NCI-H1930 (cell line): Measurements from ENCODE around the gene SHTN1.

Source experiments
- DNase-seq, 2 experiments: peaks; one replicate each; lab custom pipeline; 2025; lab: John Stamatoyannopoulos, UW

SHTN1 gene

DNA sequence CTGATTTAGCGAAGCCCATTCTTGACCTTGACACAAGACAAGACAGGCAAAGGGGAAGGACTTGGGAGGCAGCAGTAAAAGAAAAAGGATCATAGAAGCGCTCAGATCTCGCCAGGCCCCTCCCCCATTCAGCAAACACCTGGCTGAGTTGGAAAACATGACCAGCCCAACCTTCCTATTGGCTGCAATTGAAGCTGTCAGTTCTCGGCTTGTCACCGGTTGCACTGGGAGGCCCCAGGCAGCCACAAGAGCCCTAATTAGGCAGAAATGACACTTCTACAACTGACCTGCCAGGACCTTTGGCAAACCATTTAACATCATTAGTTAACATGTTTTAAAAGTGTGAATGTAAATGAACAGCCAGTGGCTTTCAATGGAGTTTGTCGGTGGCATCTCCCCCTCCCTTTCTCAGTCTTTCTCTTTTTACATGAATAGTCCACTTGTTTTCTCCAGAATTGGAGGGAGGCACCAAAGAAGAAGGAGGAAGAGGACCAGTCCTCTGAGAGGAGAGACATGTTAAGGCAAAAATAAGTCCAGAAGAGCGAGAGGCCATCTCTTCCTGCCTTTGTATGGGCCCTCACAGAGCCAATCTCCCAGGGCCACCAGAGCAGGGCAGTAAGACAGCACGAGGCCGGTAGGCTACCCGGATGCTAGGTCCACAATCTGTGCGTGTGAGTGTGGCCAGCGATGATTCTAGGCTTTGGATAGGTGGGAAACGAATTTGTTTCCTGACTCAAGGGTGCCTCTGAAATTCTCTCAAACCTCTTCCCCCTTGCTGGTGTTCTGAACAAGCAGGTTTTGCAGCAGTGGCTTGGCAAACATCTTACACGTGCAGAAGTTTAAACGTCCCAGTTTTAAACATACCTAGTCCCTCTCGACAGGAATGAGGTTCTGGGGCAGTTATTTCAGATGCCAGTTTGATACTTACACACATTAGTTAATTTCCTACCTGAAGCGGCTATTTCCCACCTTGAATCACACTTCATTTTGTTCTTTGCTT, 170.7 kb downstream of the SHTN1 start:
- no peak for DNase-seq

DNA sequence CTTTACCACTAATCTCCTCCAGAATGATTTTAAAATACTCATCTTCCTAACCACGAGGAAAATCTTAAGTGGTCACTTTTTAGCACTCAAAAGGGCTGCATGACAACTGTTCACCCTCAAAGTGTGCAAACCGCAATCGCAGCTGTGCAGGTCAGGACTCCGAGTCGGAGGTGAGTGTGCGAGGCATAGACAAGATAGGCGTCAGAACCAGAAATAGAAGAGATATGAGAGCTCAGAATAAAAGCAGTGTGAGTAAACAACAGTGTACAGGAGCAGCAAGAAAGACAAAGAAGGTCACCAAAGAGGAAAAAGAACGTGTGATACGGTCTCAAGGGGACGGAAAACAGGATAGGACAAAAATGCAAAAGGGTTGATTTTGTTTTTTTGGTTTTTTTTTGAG, 173.2 kb downstream of the SHTN1 start:
- DNase-seq = no peak
